K562 (cell line): ENCODE data around the gene KCNAB2. TPM values are rescaled to one million over a fixed set of nuclear protein-coding genes. Genes with fewer than 3 reads are reported as not detected.

Source experiments
- ATAC-seq: fragments of 200-7000 bp; cut with Tn5 transposase; 3 replicates; pipeline ENCODE4 v1.9.1; 2020; ENCODE audit warnings: moderate library complexity
- BruUV-seq: library from RNA; stranded (reverse); fragments of 400-500 nt; replicated peaks from 2 replicates; lab custom pipeline; 2021; lab: Mats Ljungman, UMichigan
- CTCF ChIA-PET: fragments of 300-600 bp; formaldehyde crosslinking; extraction: SDS; loops from one replicate; lab custom pipeline; 2021; ENCODE audit warnings: low intra/inter-chr PET ratio; lab: Yijun Ruan, JAX
- POLR2A ChIA-PET: fragments of 300-600, 350-650 bp; sonication (Branson Sonifier 250); formaldehyde crosslinking; extraction: SDS; loops from one replicate; lab custom pipeline; 2021; ENCODE audit warnings: antibody characterized with exemption, inconsistent platforms; lab: Yijun Ruan, JAX
- DNase-seq, 4 experiments: peaks; one replicate each; pipeline versions ENCODE4 v3.0.0 to v3.0.0-alpha.2; 2011 to 2018; ENCODE audit warnings: low spot score in 3 of 4, mixed read lengths in 3 of 4; ENCODE audit errors: extremely low read depth in 1 of 4
- FAIRE-seq: peaks from 2 replicates; lab custom pipeline; 2011; peaks lifted over from hg19 to GRCh38; lab: Jason Lieb, UNC
- H2AFZ ChIP-seq: 2 replicates; pipeline ENCODE4 v1.6.0; 2011; ENCODE audit warnings: low read depth, low read length, control low read depth, inconsistent platforms
- H3K27ac ChIP-seq: fragments of 200-600 bp; 3 replicates; pipeline ENCODE4 v1.8.0; 2011; ENCODE audit warnings: low read depth, mild to moderate bottlenecking, control low read depth, inconsistent platforms, low read length, moderate library complexity, mixed read lengths; ENCODE audit errors: extremely low read depth
- H3K27me3 ChIP-seq, 2 experiments: fragments of 300-600 bp in 1 of 2; 2 replicates in 1 of 2; 3 replicates in 1 of 2; pipeline versions ENCODE4 v1.6.0 to v1.8.0; 2011; ENCODE audit warnings: inconsistent platforms in 2 of 2, low read length in 2 of 2, mild to moderate bottlenecking in 1 of 2, mixed read lengths in 1 of 2, moderate library complexity in 1 of 2; ENCODE audit not compliant: control insufficient read depth in 2 of 2, insufficient read depth in 2 of 2
- H3K36me3 ChIP-seq: fragments of 300-600 bp; 3 replicates; pipeline ENCODE4 v1.8.0; 2011; ENCODE audit warnings: mild to moderate bottlenecking, low read length, inconsistent platforms; ENCODE audit not compliant: control insufficient read depth, insufficient read depth
- H3K4me1 ChIP-seq, 2 experiments: fragments of 200-600 bp in 1 of 2; replicated peaks in 1 of 2; 2 replicates in 1 of 2; 3 replicates in 1 of 2; pipeline versions ENCODE4 v1.5.1 to v1.8.0; 2011; ENCODE audit warnings: inconsistent platforms in 2 of 2, low read length in 2 of 2, mild to moderate bottlenecking in 1 of 2, mixed read lengths in 1 of 2, moderate library complexity in 1 of 2; ENCODE audit not compliant: control insufficient read depth in 2 of 2, insufficient read depth in 2 of 2
- H3K4me2 ChIP-seq: 2 replicates; pipeline ENCODE4 v1.6.1; 2011; ENCODE audit warnings: low read length, control low read depth, inconsistent platforms, mixed read lengths; ENCODE audit not compliant: insufficient read depth
- H3K4me3 ChIP-seq: fragments of 200-600 bp; sonication (generic), shearing (Covaris generic); 2 replicates; pipeline ENCODE4 v1.5.1; 2016; ENCODE audit warnings: control low read depth, inconsistent platforms
- H3K79me2 ChIP-seq: fragments of 200-600 bp; 3 replicates; pipeline ENCODE4 v1.8.0; 2011; ENCODE audit warnings: low read length, inconsistent platforms; ENCODE audit not compliant: control insufficient read depth, insufficient read depth
- H3K9ac ChIP-seq, 2 experiments: 2 replicates each; pipeline versions ENCODE4 v1.6.0 to v1.6.1; 2011; ENCODE audit warnings: low read depth in 2 of 2, low read length in 2 of 2, control low read depth in 1 of 2, inconsistent platforms in 1 of 2, mild to moderate bottlenecking in 1 of 2, mixed read lengths in 1 of 2; ENCODE audit not compliant: insufficient read depth in 1 of 2
- H3K9me1 ChIP-seq: one replicate; pipeline ENCODE4 v1.6.0; 2011; ENCODE audit warnings: inconsistent platforms, mild to moderate bottlenecking, low read length, moderate library complexity; ENCODE audit not compliant: control insufficient read depth, insufficient read depth
- H3K9me3 ChIP-seq: replicated peaks from 2 replicates; pipeline ENCODE4 v1.5.1; 2011; ENCODE audit warnings: low read depth, low read length, inconsistent platforms; ENCODE audit not compliant: control insufficient read depth, insufficient read depth
- H4K20me1 ChIP-seq: replicated peaks from 2 replicates; pipeline ENCODE4 v1.6.1; 2011; ENCODE audit warnings: low read length, inconsistent platforms, mixed read lengths; ENCODE audit not compliant: control insufficient read depth, insufficient read depth
- ADNP ChIP-seq: fragments of 200-800 bp; sonication (Bioruptor generic); IDR thresholded peaks from 2 replicates; pipeline ENCODE4 v1.6.1; 2016; ENCODE audit warnings: missing genetic modification characterization, missing compliant biosample characterization
- E2F1 ChIP-seq: sonication (generic); formaldehyde crosslinking; IDR thresholded peaks from 2 replicates; pipeline ENCODE4 v1.8.1; 2023; ENCODE audit warnings: mild to moderate bottlenecking, missing genetic modification reagents, moderate library complexity
- ESRRA ChIP-seq: fragments of 450-650 bp; IDR thresholded peaks from 2 replicates; pipeline ENCODE4 v1.6.1; 2014; ENCODE audit warnings: low read depth, mild to moderate bottlenecking, moderate library complexity, borderline replicate concordance
- ETV1 ChIP-seq: fragments of 450-650 bp; conservative IDR thresholded peaks from 2 replicates; pipeline ENCODE4 v1.6.1; 2016; ENCODE audit warnings: missing genetic modification characterization, control low read depth, low read depth, missing compliant biosample characterization
- JUN ChIP-seq, 2 experiments: sonication (generic) in 1 of 2; formaldehyde crosslinking in 1 of 2; IDR thresholded peaks; 2 replicates each; pipeline versions ENCODE4 v1.6.1 to v1.8.0; 2012 to 2022; ENCODE audit warnings: borderline replicate concordance in 2 of 2, mild to moderate bottlenecking in 2 of 2, improper control_type of control experiment in 1 of 2, low read depth in 1 of 2, low read length in 1 of 2, missing genetic modification reagents in 1 of 2
- KAT7 ChIP-seq: sonication (generic); formaldehyde crosslinking; IDR thresholded peaks from 2 replicates; pipeline ENCODE4 v1.8.0; 2022; ENCODE audit warnings: missing genetic modification reagents, mild to moderate bottlenecking, borderline replicate concordance
- NELFE ChIP-seq: IDR thresholded peaks from 2 replicates; pipeline ENCODE4 v1.6.1; 2011; ENCODE audit warnings: mild to moderate bottlenecking; ENCODE audit not compliant: insufficient read depth, insufficient read length
- POLR2G ChIP-seq: fragments of 200-400 bp; formaldehyde crosslinking; IDR thresholded peaks from 2 replicates; pipeline ENCODE4 v1.6.1; 2017; ENCODE audit warnings: low read depth, mild to moderate bottlenecking, antibody characterized with exemption, low read length, moderate library complexity
- RBFOX2 ChIP-seq: fragments of 200-400 bp; formaldehyde crosslinking; IDR thresholded peaks from 2 replicates; pipeline ENCODE4 v1.6.1; 2017; ENCODE audit warnings: low read depth, mild to moderate bottlenecking, low read length, moderate library complexity
- RBM34 ChIP-seq: fragments of 200-400 bp; formaldehyde crosslinking; IDR thresholded peaks from 2 replicates; pipeline ENCODE4 v1.6.1; 2018; ENCODE audit warnings: low read length, borderline replicate concordance; ENCODE audit not compliant: insufficient read depth
- RUNX1 ChIP-seq: sonication (generic); IDR thresholded peaks from 2 replicates; pipeline ENCODE4 v1.6.1; 2016; ENCODE audit warnings: antibody characterized with exemption, low read depth
- SMAD3 ChIP-seq: fragments of 450-650 bp; formaldehyde crosslinking; conservative IDR thresholded peaks from 2 replicates; pipeline ENCODE4 v1.4.0; 2020; ENCODE audit warnings: mild to moderate bottlenecking
- SMC3 ChIP-seq: conservative IDR thresholded peaks from 2 replicates; pipeline ENCODE4 v1.6.1; 2011; ENCODE audit warnings: low read depth, low read length, improper control_type of control experiment; ENCODE audit not compliant: insufficient read depth
- TRIM24 ChIP-seq, 2 experiments: fragments of 450-650 bp; IDR thresholded peaks; 2 replicates each; pipeline ENCODE4 v1.6.1; 2016
- ZNF311 ChIP-seq: fragments of 250-450 bp; sonication (Bioruptor Pico); IDR thresholded peaks from 2 replicates; pipeline ENCODE4 v1.4.0; 2020; ENCODE audit warnings: mild to moderate bottlenecking, moderate library complexity
- WGBS: fragments of 100-300 bp; shearing (Covaris generic); methylation state at CpG from one replicate; pipeline ENCODE4 v1.1.6; 2016; ENCODE audit warnings: low coverage, mixed read lengths; ENCODE audit not compliant: insufficient coverage; ENCODE audit errors: missing lambda C conversion rate; 5-methylcytosine and 5-hydroxymethylcytosine counted together
- in situ Hi-C: fragments of 300-500 bp; cut with MboI; formaldehyde crosslinking; loops from 4 replicates; pipeline ENCODE4 v1.15.0; 2018; ENCODE audit warnings: inconsistent platforms, mixed read lengths
- intact Hi-C: fragments of 100-400 bp; cut with micrococcal nuclease; formaldehyde crosslinking; loops from 2 replicates; pipeline ENCODE4 v1.14.2; 2022
- polyA plus RNA-seq, 8 experiments: library from polyadenylated mRNA; depleted of rRNA in 4 of 8; stranded (reverse) in 5 of 8; unstranded in 3 of 8; fragments of >200 nt; fragmentation: Nextera tagmentation in 2 of 8; fragmentation: Illumina TruSeq in 1 of 8; extraction: Ambion mirVana in 2 of 8; extraction: Trizol in 1 of 8; gene quantifications; 2 replicates each; pipeline versions ENCODE4 v1.2.1 to v1.2.3, GENCODE V29; 2011 to 2014; ENCODE audit warnings: inconsistent platforms in 1 of 8, missing spikeins in 1 of 8
- total RNA-seq, 7 experiments: library from RNA; depleted of rRNA in 6 of 7; stranded (reverse); fragments of >200 nt in 6 of 7; fragmentation: Illumina TruSeq in 2 of 7; extraction: Trizol in 2 of 7; gene quantifications; 2 replicates each; pipeline versions ENCODE4 v1.2.1 to v1.2.3, GENCODE V29; 2011 to 2021; ENCODE audit warnings: low replicate concordance in 1 of 7
- TF ChIP-seq, protein P1 (sequence below): fragments of 250-450 bp; sonication (Bioruptor Pico); IDR thresholded peaks from 2 replicates; pipeline ENCODE4 v1.8.0; 2021; ENCODE audit warnings: mild to moderate bottlenecking, moderate library complexity
- TF ChIP-seq, protein P2 (sequence below): fragments of 450-650 bp; IDR thresholded peaks from 2 replicates; pipeline ENCODE4 v1.6.1; 2017; ENCODE audit warnings: mild to moderate bottlenecking, moderate library complexity
- TF ChIP-seq, protein P3 (sequence below): sonication (generic); formaldehyde crosslinking; IDR thresholded peaks from 2 replicates; pipeline ENCODE4 v1.9.0; 2022; ENCODE audit warnings: mild to moderate bottlenecking, missing genetic modification reagents

The KCNAB2 gene
- total and polyA plus RNA-seq, 9 of the 15 experiments (the other 6 are each of a cell fraction or from before 2014, with no cell fraction given) = 1.8 to 15.8 (median 7.1) TPM

DNA sequence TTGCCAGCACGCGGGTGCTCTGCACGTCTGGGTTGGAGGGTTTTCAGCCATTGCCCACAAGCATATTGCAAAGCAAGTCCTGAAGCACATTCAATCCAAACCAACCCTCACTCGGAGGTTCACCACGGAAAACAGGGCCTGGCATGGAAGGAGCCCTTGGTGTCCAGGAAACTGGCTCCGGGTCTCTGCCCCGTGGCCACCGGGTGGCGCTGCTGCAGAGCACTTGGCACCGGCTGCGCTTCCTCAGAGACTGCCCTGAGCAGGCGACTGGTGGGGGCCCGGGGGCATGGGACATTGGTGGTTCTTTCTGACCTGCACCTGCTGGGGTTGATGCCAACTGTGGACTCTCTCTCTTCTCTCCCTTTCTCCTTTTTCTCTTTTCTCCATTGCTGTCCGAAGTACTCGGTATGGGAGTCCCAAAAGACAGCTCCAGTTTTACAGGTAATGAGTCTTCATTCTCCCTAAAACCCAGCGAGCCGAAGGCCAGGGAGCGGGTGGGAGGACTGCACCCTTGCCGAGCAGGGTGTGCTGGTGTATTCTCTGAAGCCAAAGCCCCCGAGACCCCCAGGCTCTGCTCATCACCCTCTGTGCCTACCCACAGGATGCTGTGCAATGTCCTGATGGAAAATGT is 4.1 kb upstream of the KCNAB2 start:
- in situ Hi-C loops = loop anchor here (5.0 kb wide), 1 partner anchor 301 kb away; no protein-coding TSS in a partner anchor
- peak; percentile 94 for ATAC-seq
- Histone ChIP-seq H3K4me2 (no peak overlapping the region), H2AFZ (no peak overlapping the region), H3K9ac (peak overlapping the region in 1 of 2 experiments; percentile 31; a peak in 1 of 4 replicates), H3K9me1 (peaks cover 4% of the 10 kb centered on the region), H3K79me2 (no peaks in the 10 kb centered on the region), H3K27ac (no peak overlapping the region), H3K4me3 (no peak overlapping the region), H4K20me1 (peaks cover 69% of the 10 kb centered on the region), H3K36me3 (no peaks in the 10 kb centered on the region), H3K9me3 (no peaks in the 10 kb centered on the region), H3K27me3 (peaks cover 0 to 19% of the 10 kb centered on the region in 2 experiments; a peak in 4 of 5 replicates), H3K4me1 (peaks cover 0 to 20% of the 10 kb centered on the region in 2 experiments; a peak in 2 of 5 replicates)
- no TSS peak for BruUV-seq
- peak; percentile 85 for FAIRE-seq
- intact Hi-C loops = no loop called here
- WGBS = 27% methylated on average over 20 of the region's 20 CpGs
- POLR2A ChIA-PET = interaction anchor here (0.6 kb wide), 2 partner anchors 9 to 17 kb away, joined by 3 to 4 read pairs; no protein-coding TSS in a partner anchor
- peak; percentile 70 to 83 (median 81) for DNase-seq
- CTCF ChIA-PET = interaction anchor here (3.3 kb wide), 1 partner anchor 203 kb away, joined by 16 read pairs; the partner anchor contains the start of gene HES3
- no peak for TF ChIP-seq POLR2G
- TF ChIP-seq RBM34 = no peak
- no peak for TF ChIP-seq JUN (IDR thresholded peaks at IDR 0.05; ENCODE audit: borderline replicate concordance, low read depth, low read length)
- TF ChIP-seq JUN (CRISPR knock-in tag; IDR thresholded peaks at IDR 0.05; ENCODE audit: borderline replicate concordance) = no peak
- TF ChIP-seq E2F1 = no peak
- no peak for TF ChIP-seq ETV1 (tag)
- TF ChIP-seq RBFOX2 = no peak
- TF ChIP-seq, protein P1, sequence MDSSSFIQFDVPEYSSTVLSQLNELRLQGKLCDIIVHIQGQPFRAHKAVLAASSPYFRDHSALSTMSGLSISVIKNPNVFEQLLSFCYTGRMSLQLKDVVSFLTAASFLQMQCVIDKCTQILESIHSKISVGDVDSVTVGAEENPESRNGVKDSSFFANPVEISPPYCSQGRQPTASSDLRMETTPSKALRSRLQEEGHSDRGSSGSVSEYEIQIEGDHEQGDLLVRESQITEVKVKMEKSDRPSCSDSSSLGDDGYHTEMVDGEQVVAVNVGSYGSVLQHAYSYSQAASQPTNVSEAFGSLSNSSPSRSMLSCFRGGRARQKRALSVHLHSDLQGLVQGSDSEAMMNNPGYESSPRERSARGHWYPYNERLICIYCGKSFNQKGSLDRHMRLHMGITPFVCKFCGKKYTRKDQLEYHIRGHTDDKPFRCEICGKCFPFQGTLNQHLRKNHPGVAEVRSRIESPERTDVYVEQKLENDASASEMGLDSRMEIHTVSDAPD (CRISPR knock-in tag) = no peak
- no peak for TF ChIP-seq ZNF311 (CRISPR knock-in tag)
- no peak for TF ChIP-seq KAT7 (CRISPR knock-in tag)
- no peak for TF ChIP-seq TRIM24 (IDR thresholded peaks at IDR 0.05)
- no peak for TF ChIP-seq SMAD3 (CRISPR knock-in tag)
- TF ChIP-seq, protein P2, sequence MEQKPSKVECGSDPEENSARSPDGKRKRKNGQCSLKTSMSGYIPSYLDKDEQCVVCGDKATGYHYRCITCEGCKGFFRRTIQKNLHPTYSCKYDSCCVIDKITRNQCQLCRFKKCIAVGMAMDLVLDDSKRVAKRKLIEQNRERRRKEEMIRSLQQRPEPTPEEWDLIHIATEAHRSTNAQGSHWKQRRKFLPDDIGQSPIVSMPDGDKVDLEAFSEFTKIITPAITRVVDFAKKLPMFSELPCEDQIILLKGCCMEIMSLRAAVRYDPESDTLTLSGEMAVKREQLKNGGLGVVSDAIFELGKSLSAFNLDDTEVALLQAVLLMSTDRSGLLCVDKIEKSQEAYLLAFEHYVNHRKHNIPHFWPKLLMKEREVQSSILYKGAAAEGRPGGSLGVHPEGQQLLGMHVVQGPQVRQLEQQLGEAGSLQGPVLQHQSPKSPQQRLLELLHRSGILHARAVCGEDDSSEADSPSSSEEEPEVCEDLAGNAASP = no peak
- no peak for TF ChIP-seq ADNP (tag)
- no peak for TF ChIP-seq NELFE
- TF ChIP-seq RUNX1 = no peak
- peak; percentile 86 for TF ChIP-seq SMC3
- TF ChIP-seq ESRRA = no peak
- TF ChIP-seq, protein P3, sequence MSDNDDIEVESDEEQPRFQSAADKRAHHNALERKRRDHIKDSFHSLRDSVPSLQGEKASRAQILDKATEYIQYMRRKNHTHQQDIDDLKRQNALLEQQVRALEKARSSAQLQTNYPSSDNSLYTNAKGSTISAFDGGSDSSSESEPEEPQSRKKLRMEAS (CRISPR knock-in tag) = no peak
